Measurements from ENCODE around the gene API5. TPM values are rescaled to one million over a fixed set of nuclear protein-coding genes. Genes with fewer than 3 reads are reported as not detected.

Gene API5
- polyA plus RNA-seq, 1 of the 3 experiments (the other 2 are of a cell fraction), result 80.9 TPM

DNA sequence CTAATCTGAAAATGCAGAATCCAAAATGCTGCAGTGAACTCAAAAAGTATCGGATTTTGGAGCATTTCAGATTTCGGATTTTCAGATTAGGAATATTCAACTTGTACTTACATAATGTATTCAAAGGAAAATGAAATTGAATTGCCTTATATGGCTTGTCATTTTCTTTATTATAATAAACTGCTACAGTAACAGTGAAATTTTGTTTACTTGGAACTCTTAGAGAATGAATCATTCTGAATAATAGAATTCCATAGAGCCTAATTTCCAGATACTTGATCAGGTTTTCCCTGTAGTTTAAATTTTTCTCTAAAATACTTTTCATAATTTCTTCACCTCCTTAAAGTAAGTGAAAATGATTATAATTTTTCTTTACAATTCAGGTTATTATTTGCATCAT, 64.3 kb downstream of the API5 start:
- Histone ChIP-seq H3K9me3 (no peaks in the 10 kb centered on the region), H3K79me2 (ENCODE audit: insufficient read depth) (peaks cover 85% of the 10 kb centered on the region), H3K27ac (ENCODE audit: low read depth in 2 of 2, low read length in 1 of 2) (no peak overlapping the region), H3K36me3 (replicated peaks in 1 of 2; ENCODE audit: control insufficient read depth in 1 of 2, insufficient read depth in 2 of 2, low read length in 1 of 2) (peaks cover 23 to 26% of the 10 kb centered on the region in 2 experiments), H3K4me1 (ENCODE audit: control insufficient read depth in 1 of 2, insufficient read depth in 2 of 2, low read depth in 1 of 2, low read length in 1 of 2) (no peaks in the 10 kb centered on the region), H3K4me3 (ENCODE audit: low read depth in 2 of 2, low read length in 1 of 2) (no peak overlapping the region), H3K27me3 (ENCODE audit: insufficient read depth) (no peaks in the 10 kb centered on the region), H2AFZ (ENCODE audit: low read depth) (no peak overlapping the region), H3K9me2 (no peaks in the 10 kb centered on the region), H3K9ac (no peak overlapping the region), H3K4me2 (no peak overlapping the region), H4K20me1 (ENCODE audit: insufficient read depth) (peaks cover 4% of the 10 kb centered on the region), H3F3A (replicated peaks; ENCODE audit: insufficient read depth) (no peaks in the 10 kb centered on the region)
- 94% methylated on average over 2 of the region's 2 CpGs for WGBS (ENCODE audit: low lambda C conversion rate)
- POLR2A ChIA-PET, result no interaction called here
- DNase-seq, result no peak
- TF ChIP-seq CHD2 (IDR thresholded peaks at IDR 0.05; ENCODE audit: low read length, partially characterized antibody) (no peak), RCOR1 (IDR thresholded peaks at IDR 0.05; ENCODE audit: low read length) (no peak), RXRA (IDR thresholded peaks at IDR 0.05; ENCODE audit: borderline replicate concordance, low read depth) (no peak), TAF1 (IDR thresholded peaks at IDR 0.05; ENCODE audit: borderline replicate concordance, low read depth, low read length) (no peak), ELF1 (IDR thresholded peaks at IDR 0.05) (no peak), GATA2 (CRISPR knock-in tag; IDR thresholded peaks at IDR 0.05) (no peak), SMC3 (IDR thresholded peaks at IDR 0.05; ENCODE audit: low read depth, low read length) (no peak), EZH2phosphoT487 (IDR thresholded peaks at IDR 0.05; ENCODE audit: borderline replicate concordance, low read depth) (no peak)
- TF ChIP-seq, protein P1, sequence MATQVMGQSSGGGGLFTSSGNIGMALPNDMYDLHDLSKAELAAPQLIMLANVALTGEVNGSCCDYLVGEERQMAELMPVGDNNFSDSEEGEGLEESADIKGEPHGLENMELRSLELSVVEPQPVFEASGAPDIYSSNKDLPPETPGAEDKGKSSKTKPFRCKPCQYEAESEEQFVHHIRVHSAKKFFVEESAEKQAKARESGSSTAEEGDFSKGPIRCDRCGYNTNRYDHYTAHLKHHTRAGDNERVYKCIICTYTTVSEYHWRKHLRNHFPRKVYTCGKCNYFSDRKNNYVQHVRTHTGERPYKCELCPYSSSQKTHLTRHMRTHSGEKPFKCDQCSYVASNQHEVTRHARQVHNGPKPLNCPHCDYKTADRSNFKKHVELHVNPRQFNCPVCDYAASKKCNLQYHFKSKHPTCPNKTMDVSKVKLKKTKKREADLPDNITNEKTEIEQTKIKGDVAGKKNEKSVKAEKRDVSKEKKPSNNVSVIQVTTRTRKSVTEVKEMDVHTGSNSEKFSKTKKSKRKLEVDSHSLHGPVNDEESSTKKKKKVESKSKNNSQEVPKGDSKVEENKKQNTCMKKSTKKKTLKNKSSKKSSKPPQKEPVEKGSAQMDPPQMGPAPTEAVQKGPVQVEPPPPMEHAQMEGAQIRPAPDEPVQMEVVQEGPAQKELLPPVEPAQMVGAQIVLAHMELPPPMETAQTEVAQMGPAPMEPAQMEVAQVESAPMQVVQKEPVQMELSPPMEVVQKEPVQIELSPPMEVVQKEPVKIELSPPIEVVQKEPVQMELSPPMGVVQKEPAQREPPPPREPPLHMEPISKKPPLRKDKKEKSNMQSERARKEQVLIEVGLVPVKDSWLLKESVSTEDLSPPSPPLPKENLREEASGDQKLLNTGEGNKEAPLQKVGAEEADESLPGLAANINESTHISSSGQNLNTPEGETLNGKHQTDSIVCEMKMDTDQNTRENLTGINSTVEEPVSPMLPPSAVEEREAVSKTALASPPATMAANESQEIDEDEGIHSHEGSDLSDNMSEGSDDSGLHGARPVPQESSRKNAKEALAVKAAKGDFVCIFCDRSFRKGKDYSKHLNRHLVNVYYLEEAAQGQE (IDR thresholded peaks at IDR 0.05; ENCODE audit: low read depth, low read length), result no peak
- TF ChIP-seq, protein P2, sequence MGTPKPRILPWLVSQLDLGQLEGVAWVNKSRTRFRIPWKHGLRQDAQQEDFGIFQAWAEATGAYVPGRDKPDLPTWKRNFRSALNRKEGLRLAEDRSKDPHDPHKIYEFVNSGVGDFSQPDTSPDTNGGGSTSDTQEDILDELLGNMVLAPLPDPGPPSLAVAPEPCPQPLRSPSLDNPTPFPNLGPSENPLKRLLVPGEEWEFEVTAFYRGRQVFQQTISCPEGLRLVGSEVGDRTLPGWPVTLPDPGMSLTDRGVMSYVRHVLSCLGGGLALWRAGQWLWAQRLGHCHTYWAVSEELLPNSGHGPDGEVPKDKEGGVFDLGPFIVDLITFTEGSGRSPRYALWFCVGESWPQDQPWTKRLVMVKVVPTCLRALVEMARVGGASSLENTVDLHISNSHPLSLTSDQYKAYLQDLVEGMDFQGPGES (IDR thresholded peaks at IDR 0.05; ENCODE audit: low read depth, low read length), result no peak
- TF ChIP-seq, protein P3, sequence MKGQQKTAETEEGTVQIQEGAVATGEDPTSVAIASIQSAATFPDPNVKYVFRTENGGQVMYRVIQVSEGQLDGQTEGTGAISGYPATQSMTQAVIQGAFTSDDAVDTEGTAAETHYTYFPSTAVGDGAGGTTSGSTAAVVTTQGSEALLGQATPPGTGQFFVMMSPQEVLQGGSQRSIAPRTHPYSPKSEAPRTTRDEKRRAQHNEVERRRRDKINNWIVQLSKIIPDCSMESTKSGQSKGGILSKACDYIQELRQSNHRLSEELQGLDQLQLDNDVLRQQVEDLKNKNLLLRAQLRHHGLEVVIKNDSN (IDR thresholded peaks at IDR 0.05; ENCODE audit: borderline replicate concordance, low read depth), result no peak
- TF ChIP-seq, protein P4, sequence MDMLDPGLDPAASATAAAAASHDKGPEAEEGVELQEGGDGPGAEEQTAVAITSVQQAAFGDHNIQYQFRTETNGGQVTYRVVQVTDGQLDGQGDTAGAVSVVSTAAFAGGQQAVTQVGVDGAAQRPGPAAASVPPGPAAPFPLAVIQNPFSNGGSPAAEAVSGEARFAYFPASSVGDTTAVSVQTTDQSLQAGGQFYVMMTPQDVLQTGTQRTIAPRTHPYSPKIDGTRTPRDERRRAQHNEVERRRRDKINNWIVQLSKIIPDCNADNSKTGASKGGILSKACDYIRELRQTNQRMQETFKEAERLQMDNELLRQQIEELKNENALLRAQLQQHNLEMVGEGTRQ (IDR thresholded peaks at IDR 0.05; ENCODE audit: borderline replicate concordance, low read depth, low read length), result no peak
- TF ChIP-seq, protein P5, sequence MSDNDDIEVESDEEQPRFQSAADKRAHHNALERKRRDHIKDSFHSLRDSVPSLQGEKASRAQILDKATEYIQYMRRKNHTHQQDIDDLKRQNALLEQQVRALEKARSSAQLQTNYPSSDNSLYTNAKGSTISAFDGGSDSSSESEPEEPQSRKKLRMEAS (IDR thresholded peaks at IDR 0.05; ENCODE audit: low read depth), result no peak
- CTCF ChIA-PET, result no interaction called here
